SU-DHL-6 (cell line): ENCODE measurements around the gene TMEM132A.

Source experiments
- H2AFZ ChIP-seq: fragments of 200-600 bp; sonication (generic); 2 replicates; pipeline ENCODE4 v1.6.1; 2014; ENCODE audit warnings: low read depth, mild to moderate bottlenecking, moderate library complexity, mixed read lengths, antibody characterized with exemption, low read length; ENCODE audit not compliant: severe bottlenecking
- H3F3A ChIP-seq: fragments of 200-600 bp; shearing (Covaris generic); 2 replicates; pipeline ENCODE4 v1.6.0; 2016; ENCODE audit warnings: antibody characterized with exemption, mild to moderate bottlenecking; ENCODE audit not compliant: insufficient read depth
- H3K27ac ChIP-seq: fragments of 200-600 bp; sonication (generic); 2 replicates; pipeline ENCODE4 v1.5.1; 2016; ENCODE audit warnings: low read depth, mild to moderate bottlenecking, low read length, moderate library complexity, mixed read lengths
- H3K27me3 ChIP-seq: fragments of 200-600 bp; sonication (generic), shearing (Covaris generic); 2 replicates; pipeline ENCODE4 v1.6.0; 2014; ENCODE audit warnings: mild to moderate bottlenecking, low read length
- H3K36me3 ChIP-seq: fragments of 200-600 bp; sonication (generic); 2 replicates; pipeline ENCODE4 v1.6.1; 2014; ENCODE audit warnings: mild to moderate bottlenecking, low read length, mixed read lengths
- H3K4me2 ChIP-seq: fragments of 300-600, 200-600 bp; shearing (Covaris generic), sonication (generic); 2 replicates; pipeline ENCODE4 v1.6.0; 2014; ENCODE audit warnings: low read length, low read depth, mild to moderate bottlenecking; ENCODE audit not compliant: poor library complexity, severe bottlenecking
- H3K4me3 ChIP-seq: fragments of 200-600 bp; sonication (generic); 2 replicates; pipeline ENCODE4 v1.5.1; 2014; ENCODE audit warnings: antibody characterized with exemption, low read length, mild to moderate bottlenecking, mixed read lengths; ENCODE audit not compliant: insufficient read depth, poor library complexity, severe bottlenecking
- H3K79me2 ChIP-seq: fragments of 200-600 bp; sonication (generic); 2 replicates; pipeline ENCODE4 v1.6.1; 2014; ENCODE audit warnings: mild to moderate bottlenecking, low read length, moderate library complexity; ENCODE audit not compliant: insufficient read depth
- H3K9ac ChIP-seq: fragments of 200-600 bp; sonication (generic); 2 replicates; pipeline ENCODE4 v1.7.0; 2014; ENCODE audit warnings: mild to moderate bottlenecking, low read length
- H3K9me2 ChIP-seq: fragments of 200-600 bp; sonication (generic); replicated peaks from 2 replicates; pipeline ENCODE4 v1.6.1; 2014; ENCODE audit warnings: low read length; ENCODE audit not compliant: insufficient read depth
- H3K9me3 ChIP-seq: fragments of 200-600 bp; sonication (generic); 2 replicates; pipeline ENCODE4 v1.6.1; 2014; ENCODE audit warnings: low read length, mixed read lengths; ENCODE audit not compliant: insufficient read depth
- H4K20me1 ChIP-seq: fragments of 200-600 bp; sonication (generic); 2 replicates; pipeline ENCODE4 v1.6.1; 2014; ENCODE audit warnings: low read depth, mild to moderate bottlenecking, antibody characterized with exemption, low read length, moderate library complexity, mixed read lengths
- CTCF ChIP-seq: fragments of 200-600 bp; sonication (generic); IDR thresholded peaks from one replicate; pipeline ENCODE4 v1.5.1; 2017; ENCODE audit warnings: antibody characterized with exemption, mild to moderate bottlenecking, low read length, moderate library complexity; ENCODE audit not compliant: insufficient read depth, poor library complexity, severe bottlenecking
- EZH2phosphoT487 ChIP-seq: fragments of 200-600 bp; sonication (generic), shearing (Covaris generic); conservative IDR thresholded peaks from 2 replicates; pipeline ENCODE4 v1.6.1; 2018; ENCODE audit warnings: mild to moderate bottlenecking, antibody characterized with exemption, low read length, moderate library complexity, mixed read lengths

Gene TMEM132A

GRCh38 chr11:60900673-60901404 lies 23.4 kb upstream of the TMEM132A start:
- TF ChIP-seq EZH2phosphoT487 (no peak), CTCF (no peak)
- H3F3A ChIP-seq = peaks cover 9% of the 10 kb centered on the region; the same call in 1 of the 2 replicates
- peaks cover 42% of the 10 kb centered on the region for H3K36me3 ChIP-seq
- no peak overlapping the region for H3K4me2 ChIP-seq
- no peak overlapping the region for H3K4me3 ChIP-seq
- H3K27me3 ChIP-seq = no peaks in the 10 kb centered on the region
- no peaks in the 10 kb centered on the region for H3K9me2 ChIP-seq
- no peak overlapping the region for H3K27ac ChIP-seq
- no peak overlapping the region for H2AFZ ChIP-seq
- H3K9me3 ChIP-seq = no peaks in the 10 kb centered on the region
- no peak overlapping the region for H3K9ac ChIP-seq
- peaks cover 19% of the 10 kb centered on the region for H4K20me1 ChIP-seq
- H3K79me2 ChIP-seq = peaks cover 31% of the 10 kb centered on the region

- TF ChIP-seq CTCF (no peak), EZH2phosphoT487 (no peak)
- Histone ChIP-seq H3K79me2 (peaks cover 35% of the 10 kb centered on the region), H2AFZ (no peak overlapping the region)
Observed at GRCh38 chr11:60902625-60903024, 21.6 kb upstream of the TMEM132A start.

GRCh38 chr11:60905047-60905446 lies 19.2 kb upstream of the TMEM132A start:
- Histone ChIP-seq H2AFZ (no peak overlapping the region), H3K27me3 (no peaks in the 10 kb centered on the region), H4K20me1 (peaks cover 19% of the 10 kb centered on the region), H3K36me3 (0 out of 2 replicates have a peak, but pooled peaks cover 11% of the 10 kb centered on the region), H3K4me3 (peak overlapping the region; percentile 89), H3K4me2 (peak overlapping the region; percentile 68), H3F3A (peaks cover 5% of the 10 kb centered on the region; the same call in 1 of the 2 replicates), H3K9me2 (no peaks in the 10 kb centered on the region), H3K27ac (no peak overlapping the region), H3K79me2 (peaks cover 35% of the 10 kb centered on the region), H3K9ac (peak overlapping the region; percentile 98), H3K9me3 (no peaks in the 10 kb centered on the region)
- no peak for TF ChIP-seq CTCF
- TF ChIP-seq EZH2phosphoT487 = no peak

More at GRCh38 chr11:60902625-60903024, 21.6 kb upstream of the TMEM132A start:
- Histone ChIP-seq H4K20me1 (peaks cover 19% of the 10 kb centered on the region), H3K4me2 (no peak overlapping the region), H3K9me2 (no peaks in the 10 kb centered on the region), H3K27ac (no peak overlapping the region), H3K9me3 (no peaks in the 10 kb centered on the region), H3F3A (peaks cover 9% of the 10 kb centered on the region; the same call in 1 of the 2 replicates), H3K9ac (no peak overlapping the region), H3K27me3 (no peaks in the 10 kb centered on the region), H3K4me3 (no peak overlapping the region), H3K36me3 (peaks cover 27% of the 10 kb centered on the region)
